Measurements from ENCODE around the gene ADGRL4. TPM values are rescaled to one million over a fixed set of nuclear protein-coding genes. Genes with fewer than 3 reads are reported as not detected.

Gene ADGRL4
- total and polyA plus RNA-seq, 2 experiments from 2014 or later, result 0.24 to 0.32 TPM

DNA sequence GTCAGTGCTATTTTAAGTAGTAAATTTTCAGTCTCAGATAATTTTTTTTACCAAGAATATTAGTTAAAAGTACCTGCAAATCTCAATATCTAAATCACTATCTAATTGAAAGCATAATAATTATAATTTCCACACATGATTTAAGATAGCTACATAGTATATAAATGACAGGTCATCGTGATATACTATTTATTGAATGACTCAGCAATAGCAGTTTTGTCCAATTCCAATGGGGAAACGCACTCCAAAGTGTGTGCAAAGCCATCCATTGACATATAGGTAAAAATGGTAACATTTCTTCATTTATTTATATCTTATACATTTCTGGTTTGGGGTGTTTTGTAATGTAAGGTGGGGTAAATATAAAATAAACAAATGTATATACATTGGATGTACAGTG lies 19.5 kb downstream of the ADGRL4 start:
- Mint-ChIP-seq H3K4me1 (no peaks in the 10 kb centered on the region), H3K4me3 (no peak overlapping the region), H3K27me3 (ENCODE audit: insufficient read depth, low read depth, poor library complexity) (peaks cover 2% of the 10 kb centered on the region), H3K9me3 (0 out of 3 replicates have a peak, but pooled peaks cover 2% of the 10 kb centered on the region), H3K36me3 (ENCODE audit: low read depth) (no peaks in the 10 kb centered on the region), H3K27ac (no peak overlapping the region)
- Histone ChIP-seq H3K4me3 (no peak overlapping the region), H3K36me3 (ENCODE audit: insufficient read depth) (no peaks in the 10 kb centered on the region), H3K4me1 (ENCODE audit: insufficient read depth) (no peaks in the 10 kb centered on the region), H3K9me2 (ENCODE audit: insufficient read depth) (no peaks in the 10 kb centered on the region), H3K4me2 (no peak overlapping the region), H3K27ac (ENCODE audit: low read depth) (no peak overlapping the region), H3F3A (replicated peaks; ENCODE audit: low read depth) (no peaks in the 10 kb centered on the region), H2AFZ (no peak overlapping the region), H4K20me1 (replicated peaks; ENCODE audit: insufficient read depth) (no peaks in the 10 kb centered on the region), H3K27me3 (ENCODE audit: insufficient read depth) (no peaks in the 10 kb centered on the region), H3K79me2 (replicated peaks; ENCODE audit: insufficient read depth) (no peaks in the 10 kb centered on the region)
- ATAC-seq, result no peak
- no peak for DNase-seq (ENCODE audit: low spot score)
- TF ChIP-seq, protein P1, sequence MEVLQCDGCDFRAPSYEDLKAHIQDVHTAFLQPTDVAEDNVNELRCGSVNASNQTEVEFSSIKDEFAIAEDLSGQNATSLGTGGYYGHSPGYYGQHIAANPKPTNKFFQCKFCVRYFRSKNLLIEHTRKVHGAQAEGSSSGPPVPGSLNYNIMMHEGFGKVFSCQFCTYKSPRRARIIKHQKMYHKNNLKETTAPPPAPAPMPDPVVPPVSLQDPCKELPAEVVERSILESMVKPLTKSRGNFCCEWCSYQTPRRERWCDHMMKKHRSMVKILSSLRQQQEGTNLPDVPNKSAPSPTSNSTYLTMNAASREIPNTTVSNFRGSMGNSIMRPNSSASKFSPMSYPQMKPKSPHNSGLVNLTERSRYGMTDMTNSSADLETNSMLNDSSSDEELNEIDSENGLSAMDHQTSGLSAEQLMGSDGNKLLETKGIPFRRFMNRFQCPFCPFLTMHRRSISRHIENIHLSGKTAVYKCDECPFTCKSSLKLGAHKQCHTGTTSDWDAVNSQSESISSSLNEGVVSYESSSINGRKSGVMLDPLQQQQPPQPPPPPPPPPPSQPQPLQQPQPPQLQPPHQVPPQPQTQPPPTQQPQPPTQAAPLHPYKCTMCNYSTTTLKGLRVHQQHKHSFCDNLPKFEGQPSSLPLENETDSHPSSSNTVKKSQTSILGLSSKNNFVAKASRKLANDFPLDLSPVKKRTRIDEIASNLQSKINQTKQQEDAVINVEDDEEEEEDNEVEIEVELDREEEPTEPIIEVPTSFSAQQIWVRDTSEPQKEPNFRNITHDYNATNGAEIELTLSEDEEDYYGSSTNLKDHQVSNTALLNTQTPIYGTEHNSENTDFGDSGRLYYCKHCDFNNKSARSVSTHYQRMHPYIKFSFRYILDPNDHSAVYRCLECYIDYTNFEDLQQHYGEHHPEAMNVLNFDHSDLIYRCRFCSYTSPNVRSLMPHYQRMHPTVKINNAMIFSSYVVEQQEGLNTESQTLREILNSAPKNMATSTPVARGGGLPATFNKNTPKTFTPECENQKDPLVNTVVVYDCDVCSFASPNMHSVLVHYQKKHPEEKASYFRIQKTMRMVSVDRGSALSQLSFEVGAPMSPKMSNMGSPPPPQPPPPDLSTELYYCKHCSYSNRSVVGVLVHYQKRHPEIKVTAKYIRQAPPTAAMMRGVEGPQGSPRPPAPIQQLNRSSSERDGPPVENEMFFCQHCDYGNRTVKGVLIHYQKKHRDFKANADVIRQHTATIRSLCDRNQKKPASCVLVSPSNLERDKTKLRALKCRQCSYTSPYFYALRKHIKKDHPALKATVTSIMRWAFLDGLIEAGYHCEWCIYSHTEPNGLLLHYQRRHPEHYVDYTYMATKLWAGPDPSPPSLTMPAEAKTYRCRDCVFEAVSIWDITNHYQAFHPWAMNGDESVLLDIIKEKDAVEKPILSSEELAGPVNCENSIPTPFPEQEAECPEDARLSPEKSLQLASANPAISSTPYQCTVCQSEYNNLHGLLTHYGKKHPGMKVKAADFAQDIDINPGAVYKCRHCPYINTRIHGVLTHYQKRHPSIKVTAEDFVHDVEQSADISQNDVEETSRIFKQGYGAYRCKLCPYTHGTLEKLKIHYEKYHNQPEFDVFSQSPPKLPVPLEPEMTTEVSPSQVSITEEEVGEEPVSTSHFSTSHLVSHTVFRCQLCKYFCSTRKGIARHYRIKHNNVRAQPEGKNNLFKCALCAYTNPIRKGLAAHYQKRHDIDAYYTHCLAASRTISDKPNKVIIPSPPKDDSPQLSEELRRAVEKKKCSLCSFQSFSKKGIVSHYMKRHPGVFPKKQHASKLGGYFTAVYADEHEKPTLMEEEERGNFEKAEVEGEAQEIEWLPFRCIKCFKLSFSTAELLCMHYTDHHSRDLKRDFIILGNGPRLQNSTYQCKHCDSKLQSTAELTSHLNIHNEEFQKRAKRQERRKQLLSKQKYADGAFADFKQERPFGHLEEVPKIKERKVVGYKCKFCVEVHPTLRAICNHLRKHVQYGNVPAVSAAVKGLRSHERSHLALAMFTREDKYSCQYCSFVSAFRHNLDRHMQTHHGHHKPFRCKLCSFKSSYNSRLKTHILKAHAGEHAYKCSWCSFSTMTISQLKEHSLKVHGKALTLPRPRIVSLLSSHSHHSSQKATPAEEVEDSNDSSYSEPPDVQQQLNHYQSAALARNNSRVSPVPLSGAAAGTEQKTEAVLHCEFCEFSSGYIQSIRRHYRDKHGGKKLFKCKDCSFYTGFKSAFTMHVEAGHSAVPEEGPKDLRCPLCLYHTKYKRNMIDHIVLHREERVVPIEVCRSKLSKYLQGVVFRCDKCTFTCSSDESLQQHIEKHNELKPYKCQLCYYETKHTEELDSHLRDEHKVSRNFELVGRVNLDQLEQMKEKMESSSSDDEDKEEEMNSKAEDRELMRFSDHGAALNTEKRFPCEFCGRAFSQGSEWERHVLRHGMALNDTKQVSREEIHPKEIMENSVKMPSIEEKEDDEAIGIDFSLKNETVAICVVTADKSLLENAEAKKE (CRISPR knock-in tag; IDR thresholded peaks at IDR 0.05), result no peak
- no peak for TF ChIP-seq JUNB (IDR thresholded peaks at IDR 0.05; ENCODE audit: unreplicated experiment)

GRCh38 chr1:78980511-78980910 lies 26.0 kb downstream of the ADGRL4 start:
- no peak for DNase-seq (ENCODE audit: low spot score)

More at GRCh38 chr1:78980511-78980910, 26.0 kb downstream of the ADGRL4 start:
- Mint-ChIP-seq H3K4me1 (peaks cover 3% of the 10 kb centered on the region; the same call in 2 of the 3 replicates), H3K9me3 (0 out of 3 replicates have a peak, but pooled peaks cover 1% of the 10 kb centered on the region), H3K27me3 (ENCODE audit: insufficient read depth, low read depth, poor library complexity) (no peaks in the 10 kb centered on the region), H3K27ac (no peak overlapping the region), H3K4me3 (no peak overlapping the region), H3K36me3 (ENCODE audit: low read depth) (no peaks in the 10 kb centered on the region)
- Histone ChIP-seq H3K36me3 (ENCODE audit: insufficient read depth) (no peaks in the 10 kb centered on the region), H4K20me1 (replicated peaks; ENCODE audit: insufficient read depth) (no peaks in the 10 kb centered on the region), H2AFZ (0 out of 2 replicates have a peak overlapping the region, but pooled peaks have one; percentile 33), H3K79me2 (replicated peaks; ENCODE audit: insufficient read depth) (no peaks in the 10 kb centered on the region), H3K4me1 (ENCODE audit: insufficient read depth) (no peaks in the 10 kb centered on the region), H3K27me3 (ENCODE audit: insufficient read depth) (no peaks in the 10 kb centered on the region), H3K9me2 (ENCODE audit: insufficient read depth) (no peaks in the 10 kb centered on the region), H3K4me3 (no peak overlapping the region), H3K27ac (ENCODE audit: low read depth) (no peak overlapping the region), H3K4me2 (no peak overlapping the region), H3F3A (replicated peaks; ENCODE audit: low read depth) (no peaks in the 10 kb centered on the region)
- TF ChIP-seq, protein P2, sequence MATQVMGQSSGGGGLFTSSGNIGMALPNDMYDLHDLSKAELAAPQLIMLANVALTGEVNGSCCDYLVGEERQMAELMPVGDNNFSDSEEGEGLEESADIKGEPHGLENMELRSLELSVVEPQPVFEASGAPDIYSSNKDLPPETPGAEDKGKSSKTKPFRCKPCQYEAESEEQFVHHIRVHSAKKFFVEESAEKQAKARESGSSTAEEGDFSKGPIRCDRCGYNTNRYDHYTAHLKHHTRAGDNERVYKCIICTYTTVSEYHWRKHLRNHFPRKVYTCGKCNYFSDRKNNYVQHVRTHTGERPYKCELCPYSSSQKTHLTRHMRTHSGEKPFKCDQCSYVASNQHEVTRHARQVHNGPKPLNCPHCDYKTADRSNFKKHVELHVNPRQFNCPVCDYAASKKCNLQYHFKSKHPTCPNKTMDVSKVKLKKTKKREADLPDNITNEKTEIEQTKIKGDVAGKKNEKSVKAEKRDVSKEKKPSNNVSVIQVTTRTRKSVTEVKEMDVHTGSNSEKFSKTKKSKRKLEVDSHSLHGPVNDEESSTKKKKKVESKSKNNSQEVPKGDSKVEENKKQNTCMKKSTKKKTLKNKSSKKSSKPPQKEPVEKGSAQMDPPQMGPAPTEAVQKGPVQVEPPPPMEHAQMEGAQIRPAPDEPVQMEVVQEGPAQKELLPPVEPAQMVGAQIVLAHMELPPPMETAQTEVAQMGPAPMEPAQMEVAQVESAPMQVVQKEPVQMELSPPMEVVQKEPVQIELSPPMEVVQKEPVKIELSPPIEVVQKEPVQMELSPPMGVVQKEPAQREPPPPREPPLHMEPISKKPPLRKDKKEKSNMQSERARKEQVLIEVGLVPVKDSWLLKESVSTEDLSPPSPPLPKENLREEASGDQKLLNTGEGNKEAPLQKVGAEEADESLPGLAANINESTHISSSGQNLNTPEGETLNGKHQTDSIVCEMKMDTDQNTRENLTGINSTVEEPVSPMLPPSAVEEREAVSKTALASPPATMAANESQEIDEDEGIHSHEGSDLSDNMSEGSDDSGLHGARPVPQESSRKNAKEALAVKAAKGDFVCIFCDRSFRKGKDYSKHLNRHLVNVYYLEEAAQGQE (IDR thresholded peaks at IDR 0.05; ENCODE audit: unreplicated experiment), result no peak
- TF ChIP-seq CTCF (conservative IDR thresholded peaks at IDR 0.05; ENCODE audit: low read depth in 2 of 2) (no peak), JUNB (IDR thresholded peaks at IDR 0.05; ENCODE audit: unreplicated experiment) (no peak), STAT1 (IDR thresholded peaks at IDR 0.05; ENCODE audit: unreplicated experiment) (no peak), EZH2 (IDR thresholded peaks at IDR 0.05; ENCODE audit: low read depth, unreplicated experiment) (no peak), EZH2phosphoT487 (IDR thresholded peaks at IDR 0.05; ENCODE audit: unreplicated experiment) (no peak)
- no peak for ATAC-seq

Data from GM23338 (cell line).